GM12873 (cell line): Measurements from ENCODE around the gene WIPF1.

ENCODE experiments used
- CTCF ChIP-seq: IDR thresholded peaks from 2 replicates; pipeline ENCODE4 v1.5.1; 2012; ENCODE audit warnings: low read depth, mild to moderate bottlenecking, moderate library complexity, low read length, control low read depth; ENCODE audit not compliant: insufficient read depth; ENCODE audit errors: missing control alignments

WIPF1 gene

GRCh38 chr2:174588463-174588862 lies 9.1 kb downstream of the WIPF1 start:
- no peak for TF ChIP-seq CTCF

- TF ChIP-seq CTCF = no peak
Measured at GRCh38 chr2:174587579-174587978, 10.0 kb downstream of the WIPF1 start.

GRCh38 chr2:174586418-174587295 lies 10.9 kb downstream of the WIPF1 start:
- no peak for TF ChIP-seq CTCF

- no peak for TF ChIP-seq CTCF
Measured at GRCh38 chr2:174585657-174586252, 11.8 kb downstream of the WIPF1 start.

- TF ChIP-seq CTCF = no peak
Measured at GRCh38 chr2:174585146-174585545, 12.5 kb downstream of the WIPF1 start.

- no peak for TF ChIP-seq CTCF
Measured at GRCh38 chr2:174581491-174581890, 16.1 kb downstream of the WIPF1 start.

- no peak for TF ChIP-seq CTCF
Measured at GRCh38 chr2:174580951-174581350, 16.7 kb downstream of the WIPF1 start.
